ENCODE data around the gene GFOD1. TPM values are rescaled to one million over a fixed set of nuclear protein-coding genes. Genes with fewer than 3 reads are reported as not detected.
A peak's percentile ranks its signal among the peaks of the same experiment; 100 is the strongest.

GFOD1 gene
- polyA plus RNA-seq, 4 donors: 1.6 to 2.5 (median 1.8) TPM

DNA sequence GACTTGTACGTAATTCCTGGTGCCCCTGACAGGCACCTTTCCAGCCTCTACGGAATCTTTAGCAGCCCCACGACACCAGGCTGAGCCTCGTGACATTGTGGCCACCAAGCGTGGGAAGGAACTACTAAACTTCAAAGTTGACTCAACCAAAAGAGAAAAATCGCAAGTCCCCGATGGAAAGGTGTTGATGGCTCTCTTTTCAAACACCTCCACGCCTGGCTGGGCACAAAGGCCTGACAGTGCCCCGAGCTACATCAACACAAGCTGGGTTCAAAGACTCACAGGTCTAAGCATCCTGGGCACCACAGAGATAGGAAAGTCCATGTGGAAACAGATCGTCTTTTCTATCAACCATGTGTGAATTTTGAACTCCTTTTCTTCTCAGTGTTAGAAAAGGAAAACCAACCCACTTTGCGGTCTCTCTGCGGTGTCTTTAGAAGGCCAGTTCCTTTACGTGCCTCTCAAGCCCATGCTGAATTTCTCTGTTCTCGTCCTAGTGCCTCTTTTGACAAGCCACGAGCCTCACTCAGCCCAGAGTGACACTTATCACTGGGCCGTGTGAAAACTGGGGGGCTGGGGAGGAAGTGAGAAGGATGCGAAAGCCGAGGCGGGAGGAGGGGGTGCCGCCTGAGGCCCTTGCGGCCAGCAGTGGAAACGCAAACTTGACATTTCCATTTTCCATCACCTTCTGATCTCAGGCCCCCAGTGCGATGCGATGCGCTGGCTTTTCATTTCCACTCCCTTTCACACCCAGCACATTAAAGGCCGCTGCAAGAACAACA lies 59.4 kb downstream of the GFOD1 start:
- DNase-seq (ENCODE audit: low read depth in 4 of 4, low spot score in 3 of 4): no peak

GRCh38 chr6:13427316-13427715 lies 60.1 kb downstream of the GFOD1 start:
- DNase-seq (ENCODE audit: low read depth in 4 of 4, low spot score in 3 of 4): no peak

- no peak for DNase-seq (ENCODE audit: low read depth in 4 of 4, low spot score in 3 of 4)
Measured at GRCh38 chr6:13425943-13426931, 61.2 kb downstream of the GFOD1 start.

DNA sequence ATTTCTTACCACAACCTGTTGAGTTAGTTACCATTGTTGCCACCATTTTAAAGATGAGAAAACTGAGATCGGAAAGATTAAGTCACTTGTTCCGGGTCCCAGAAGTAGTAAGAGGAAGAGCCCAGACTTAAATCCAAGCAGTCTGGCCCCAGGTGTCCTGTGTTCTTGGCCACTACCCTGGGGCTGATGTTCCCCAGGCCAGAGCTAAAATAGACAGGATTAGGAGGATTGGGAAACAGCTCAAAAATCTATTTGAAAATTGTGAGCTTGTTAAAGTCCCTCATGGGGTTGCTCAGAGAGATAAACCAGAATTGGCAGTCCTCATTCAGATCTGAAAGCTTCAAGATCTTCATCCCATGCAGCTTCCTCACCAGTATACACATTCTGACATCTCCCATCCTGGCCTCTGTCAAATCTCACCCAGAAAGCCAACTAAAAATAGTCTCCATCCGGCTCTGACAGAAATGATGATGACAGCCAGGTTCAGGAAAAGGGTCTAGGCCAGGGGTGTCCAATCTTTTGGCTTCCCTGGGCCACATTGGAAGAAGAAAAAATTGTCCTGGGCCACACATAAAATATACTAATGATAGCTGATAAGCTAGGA lies 62.0 kb downstream of the GFOD1 start:
- no peak for DNase-seq (ENCODE audit: low read depth in 4 of 4, low spot score in 3 of 4)

GRCh38 chr6:13423252-13423651 lies 64.1 kb downstream of the GFOD1 start:
- no peak for DNase-seq (ENCODE audit: low read depth in 4 of 4, low spot score in 3 of 4)

- peak in 1 of 4 donors; percentile 46 for DNase-seq (ENCODE audit: low read depth in 4 of 4, low spot score in 3 of 4)
Measured at GRCh38 chr6:13422681-13423221, 64.6 kb downstream of the GFOD1 start.

GRCh38 chr6:13421425-13422059 lies 65.9 kb downstream of the GFOD1 start:
- no peak for DNase-seq (ENCODE audit: low read depth in 4 of 4, low spot score in 3 of 4)

GRCh38 chr6:13420269-13420668 lies 67.1 kb downstream of the GFOD1 start:
- DNase-seq (ENCODE audit: low read depth in 4 of 4, low spot score in 3 of 4): no peak

GRCh38 chr6:13419422-13420195 lies 67.8 kb downstream of the GFOD1 start:
- no peak for DNase-seq (ENCODE audit: low read depth in 4 of 4, low spot score in 3 of 4)

- no peak for DNase-seq (ENCODE audit: low read depth in 4 of 4, low spot score in 3 of 4)
Measured at GRCh38 chr6:13418844-13419243, 68.6 kb downstream of the GFOD1 start.

GRCh38 chr6:13417954-13418353 lies 69.4 kb downstream of the GFOD1 start:
- DNase-seq (ENCODE audit: low read depth in 4 of 4, low spot score in 3 of 4): no peak

DNA sequence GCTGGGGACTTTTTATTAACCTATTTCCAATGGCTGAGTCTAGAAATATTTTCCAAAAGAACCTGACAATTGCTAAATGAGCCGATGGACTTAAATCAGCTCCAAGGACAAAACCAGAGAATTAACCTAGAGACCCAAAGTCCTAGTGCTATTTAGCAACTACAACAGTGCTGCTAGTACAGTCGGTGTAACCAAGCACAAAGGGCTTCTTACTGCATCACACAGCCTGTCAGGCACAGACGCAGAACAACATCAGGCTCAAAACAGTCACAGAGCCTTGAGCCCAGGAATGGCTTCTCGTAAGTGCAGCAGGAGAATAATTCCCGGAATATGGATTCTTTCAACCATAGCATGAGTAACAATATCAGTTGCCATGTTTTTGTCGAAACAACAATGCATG lies 70.0 kb downstream of the GFOD1 start:
- no peak for DNase-seq (ENCODE audit: low read depth in 4 of 4, low spot score in 3 of 4)

GRCh38 chr6:13415283-13415682 lies 72.1 kb downstream of the GFOD1 start:
- no peak for DNase-seq (ENCODE audit: low read depth in 4 of 4, low spot score in 3 of 4)

DNA sequence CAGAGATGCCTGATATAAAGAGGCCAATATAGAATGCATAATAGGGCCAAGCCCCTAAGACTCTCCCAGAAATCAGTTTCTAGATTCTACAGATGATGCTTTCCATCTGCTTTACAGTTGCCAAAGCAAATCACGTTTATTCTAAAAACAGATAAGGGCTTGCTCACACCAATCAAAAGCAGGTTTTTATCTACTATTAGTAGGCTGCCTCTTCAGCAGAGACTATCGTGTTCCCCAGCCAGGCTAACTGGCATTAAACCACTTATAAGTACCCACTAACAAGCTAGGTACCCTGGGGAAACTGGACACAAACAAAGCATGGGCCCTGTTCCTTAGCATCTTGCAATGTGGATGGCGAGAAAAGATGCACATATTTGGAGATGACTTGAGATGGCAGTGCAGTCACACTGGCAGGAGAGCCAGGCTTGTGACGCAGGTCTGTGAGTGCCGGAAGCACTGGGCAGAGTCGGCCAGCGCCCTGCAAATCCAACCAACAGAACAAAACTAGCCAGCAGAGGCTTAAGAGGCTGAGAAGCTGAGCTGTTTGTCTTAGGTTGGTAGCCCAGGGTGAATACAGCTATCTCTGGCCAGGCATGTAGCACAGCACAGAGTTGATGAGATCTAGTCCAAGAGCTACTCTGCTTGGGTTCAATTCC lies 73.4 kb downstream of the GFOD1 start:
- DNase-seq (ENCODE audit: low read depth in 4 of 4, low spot score in 3 of 4): no peak

DNA sequence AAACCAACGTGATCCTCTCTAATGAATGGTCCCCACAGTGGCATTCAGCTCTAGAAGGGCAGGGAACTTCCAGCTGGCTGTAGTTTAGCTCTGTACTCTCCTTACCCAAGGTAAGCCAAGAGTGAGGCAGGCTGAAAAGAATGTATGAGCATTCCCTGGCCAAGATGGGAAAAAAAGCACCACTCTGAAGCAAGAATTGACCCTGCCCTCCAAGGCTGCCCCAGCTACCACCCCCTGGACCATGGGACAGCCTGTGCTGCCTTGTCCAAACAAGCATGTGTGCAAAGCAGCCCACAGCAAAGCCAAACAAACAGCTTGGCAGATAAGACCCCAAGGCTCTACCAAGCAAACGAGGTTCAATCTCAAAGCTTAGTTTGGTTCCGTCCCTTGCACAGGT lies 73.9 kb downstream of the GFOD1 start:
- DNase-seq (ENCODE audit: low read depth in 4 of 4, low spot score in 3 of 4): no peak

DNA sequence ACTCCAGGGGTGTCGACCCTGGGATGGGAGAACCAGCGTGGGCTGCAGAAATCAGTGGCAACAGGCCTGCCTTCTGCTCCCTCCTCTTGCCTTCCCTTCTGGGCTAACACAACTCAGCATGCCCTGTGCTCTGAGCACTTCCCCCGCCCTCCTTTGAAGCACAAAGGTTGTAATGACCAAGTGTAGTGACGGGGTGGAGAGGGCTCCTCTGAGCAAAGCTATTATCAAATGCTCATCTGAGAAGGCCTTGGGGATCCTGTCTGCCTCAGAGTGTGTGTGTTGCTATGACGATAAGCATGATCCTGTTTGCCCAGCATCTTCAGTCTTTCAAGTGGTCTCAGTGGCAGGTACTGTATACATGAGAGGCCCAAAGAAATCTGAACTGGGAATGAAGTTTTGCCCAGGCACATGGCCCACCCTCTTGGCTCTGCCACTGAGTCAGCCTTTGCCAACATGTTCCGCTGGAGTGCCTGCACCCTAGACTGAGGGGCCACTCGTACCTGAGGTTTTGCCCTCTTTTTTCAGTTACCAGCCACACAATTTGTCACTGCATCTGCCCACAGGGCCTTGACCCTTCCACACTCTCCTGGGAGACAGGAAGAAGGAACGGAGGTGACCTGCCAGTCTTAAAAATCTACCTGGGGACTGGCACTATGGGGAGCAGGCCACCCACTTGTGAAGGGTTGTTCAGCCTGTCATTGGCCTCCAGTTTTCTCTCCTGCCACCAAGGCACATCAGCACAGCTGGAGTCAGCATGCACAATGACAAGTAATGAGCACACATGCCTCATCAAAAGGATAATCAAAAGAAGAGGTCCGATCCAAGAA lies 74.5 kb downstream of the GFOD1 start:
- DNase-seq (ENCODE audit: low read depth in 4 of 4, low spot score in 3 of 4): no peak

GRCh38 chr6:13412211-13412610 lies 75.2 kb downstream of the GFOD1 start:
- no peak for DNase-seq (ENCODE audit: low read depth in 4 of 4, low spot score in 3 of 4)

- no peak for DNase-seq (ENCODE audit: low read depth in 4 of 4, low spot score in 3 of 4)
Measured at GRCh38 chr6:13411484-13411883, 75.9 kb downstream of the GFOD1 start.
